Head of caudate nucleus (tissue), 42 donors: Measurements from ENCODE around the gene PTPRD.

Experiments used
- DNase-seq, 42 donors: peaks; one replicate each; pipeline versions ENCODE4 v3.0.0 to v3.0.0-alpha.2; 2020 to 2021; ENCODE audit warnings: mixed read lengths in 7 of 42
- intact Hi-C: fragments of 100-400 bp; cut with DNase I; formaldehyde crosslinking; loops from one replicate; pipeline ENCODE4 v1.15.0; 2022

PTPRD gene

DNA sequence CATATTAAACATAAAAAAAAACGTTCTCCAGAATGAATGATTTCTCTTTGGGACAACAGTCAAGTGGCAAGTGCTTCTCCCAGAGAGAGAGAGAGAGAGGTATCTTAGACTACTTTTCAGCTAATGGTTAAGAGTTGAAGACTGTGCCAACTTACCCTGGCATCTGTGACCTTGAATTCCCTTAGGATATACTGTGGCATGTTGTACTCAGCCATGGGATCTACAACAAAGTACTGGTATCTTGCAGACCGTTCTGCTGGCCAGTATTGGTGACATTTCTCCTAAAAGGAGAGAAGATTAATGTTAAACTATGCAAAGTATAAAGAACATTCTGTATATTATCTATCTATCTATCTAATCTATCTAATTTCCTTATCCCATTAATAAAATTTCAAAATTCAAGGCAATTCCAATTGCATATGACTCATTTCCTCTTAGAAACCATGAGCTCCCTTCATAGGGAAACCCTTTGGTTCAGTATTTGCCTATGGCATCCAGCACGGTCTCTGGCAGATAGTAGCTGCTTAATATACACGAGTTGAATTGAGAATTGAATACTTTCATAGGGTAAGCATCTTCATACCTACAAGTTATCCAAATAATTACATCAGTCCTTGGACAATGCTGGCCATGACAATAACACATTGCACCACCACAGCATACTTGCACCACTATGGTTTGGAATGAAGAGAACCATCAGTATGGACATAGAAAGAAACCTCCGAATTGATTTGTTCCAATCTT, 2273.9 kb downstream of the PTPRD start:
- intact Hi-C loops, result no loop called here
- DNase-seq, result no peak

DNA sequence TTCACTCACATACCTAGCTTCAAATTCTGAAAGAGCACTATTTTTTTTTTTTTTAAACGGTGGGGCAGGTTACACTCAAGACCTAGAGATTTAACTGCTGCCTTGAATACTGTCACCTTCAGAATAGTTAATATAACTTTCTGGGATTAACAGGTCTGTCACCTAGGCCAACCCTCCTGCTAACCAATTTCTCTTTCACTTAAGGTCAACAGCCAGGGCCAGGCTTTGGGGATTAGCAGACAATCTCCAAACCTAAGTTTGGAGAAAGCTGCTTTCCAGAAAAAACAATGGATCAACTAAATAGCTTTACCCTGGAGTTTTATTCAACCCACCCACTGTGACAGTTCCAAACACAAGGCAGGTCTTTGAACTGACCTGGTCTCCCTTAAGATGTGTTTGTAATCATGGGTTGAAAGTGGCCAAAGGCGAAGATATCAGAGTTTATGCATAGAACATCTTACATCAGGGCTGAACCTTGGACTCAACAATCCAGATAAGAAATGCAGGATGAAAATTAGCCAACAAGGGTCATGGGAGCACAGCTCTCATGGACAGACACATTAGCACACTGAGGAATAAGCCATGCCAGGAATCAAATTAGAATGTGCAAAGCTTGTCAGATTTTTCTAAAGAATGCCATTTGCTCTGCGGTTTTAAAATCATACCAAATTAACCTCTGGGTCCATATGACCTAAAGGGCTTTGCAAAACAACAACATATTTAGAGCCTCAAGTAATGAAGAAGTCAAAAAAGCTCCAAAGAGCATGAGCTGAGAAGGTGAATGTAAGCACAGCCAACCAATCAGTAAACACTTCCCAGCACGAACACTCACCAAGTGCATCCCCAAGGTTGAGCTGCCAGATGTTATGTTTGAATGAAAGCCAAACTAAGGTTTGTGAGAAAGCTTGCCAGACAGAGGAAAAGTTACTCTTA, 2274.7 kb downstream of the PTPRD start:
- DNase-seq, result no peak
- intact Hi-C loops, result no loop called here

DNA sequence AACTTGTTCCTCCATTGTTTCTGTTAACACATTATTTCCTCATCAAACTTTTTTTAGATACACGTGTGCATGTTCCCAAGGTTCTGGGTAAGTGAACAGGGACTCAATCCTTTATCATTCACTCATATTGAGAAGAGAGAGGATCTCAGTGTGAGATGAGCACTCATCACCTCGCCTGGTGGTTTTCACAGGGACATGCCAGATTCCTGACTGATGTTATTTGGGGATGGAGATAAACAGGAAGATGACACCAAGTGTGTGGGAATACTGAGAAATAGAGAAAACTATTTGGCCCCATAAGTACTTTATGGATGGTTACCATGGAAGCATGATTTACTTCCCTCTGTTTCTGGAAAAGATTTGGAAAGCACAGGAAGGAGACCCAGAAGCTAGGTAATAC, 2279.9 kb downstream of the PTPRD start:
- DNase-seq, result no peak
- intact Hi-C loops, result no loop called here

DNA sequence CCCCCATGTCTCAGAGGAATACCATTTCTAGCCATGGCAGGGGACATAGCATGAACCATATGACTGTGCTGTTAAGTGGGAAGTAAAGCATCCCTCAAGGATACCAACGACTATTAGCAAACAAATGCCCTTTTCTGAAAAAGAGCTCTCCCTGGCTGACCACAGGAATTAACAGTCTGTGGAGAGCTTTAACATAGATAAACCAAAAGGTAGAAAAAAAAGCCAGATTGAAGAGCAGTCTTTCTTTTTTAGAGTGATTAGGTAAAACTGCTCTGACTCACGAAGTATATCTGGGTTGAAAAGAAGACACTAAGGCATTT, 2280.5 kb downstream of the PTPRD start:
- intact Hi-C loops, result no loop called here
- no peak for DNase-seq

DNA sequence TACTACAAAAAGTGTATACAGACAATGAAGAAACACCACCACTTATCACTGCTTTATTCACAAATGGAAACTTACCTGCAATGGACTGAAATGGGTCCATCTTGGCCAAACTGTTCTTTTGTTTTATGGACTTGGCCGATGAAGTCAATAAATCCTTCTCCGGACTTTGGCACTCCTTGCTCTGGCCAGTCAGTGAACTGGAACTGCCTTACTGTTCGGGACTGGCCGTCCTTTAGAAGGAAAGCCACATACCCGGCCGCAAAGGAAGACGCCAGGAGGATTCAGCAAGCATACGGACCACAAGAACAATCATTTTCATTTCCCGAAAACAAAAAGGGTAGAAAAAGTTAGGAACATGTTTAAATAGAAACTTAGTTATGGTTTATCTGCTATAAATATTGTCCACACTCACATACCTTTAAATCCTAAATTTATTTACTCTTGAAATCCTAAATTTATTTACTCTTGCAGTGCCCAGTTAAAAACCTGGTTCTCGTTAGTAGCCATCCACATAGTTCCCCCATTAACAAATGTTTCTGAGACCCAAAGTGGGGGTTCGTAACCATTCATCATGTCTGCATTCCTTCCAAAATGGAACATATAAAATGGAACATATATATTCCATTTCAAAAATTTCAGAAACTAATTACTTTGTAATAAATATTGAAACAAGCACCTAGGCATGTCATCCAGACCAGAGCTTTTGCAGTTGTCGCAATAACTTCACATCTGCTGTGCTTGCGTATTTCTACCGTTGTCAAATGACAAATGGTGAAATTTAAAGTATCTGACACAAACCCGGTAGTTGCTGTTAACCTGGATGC, 2281.1 kb downstream of the PTPRD start:
- no peak for DNase-seq
- intact Hi-C loops, result no loop called here

DNA sequence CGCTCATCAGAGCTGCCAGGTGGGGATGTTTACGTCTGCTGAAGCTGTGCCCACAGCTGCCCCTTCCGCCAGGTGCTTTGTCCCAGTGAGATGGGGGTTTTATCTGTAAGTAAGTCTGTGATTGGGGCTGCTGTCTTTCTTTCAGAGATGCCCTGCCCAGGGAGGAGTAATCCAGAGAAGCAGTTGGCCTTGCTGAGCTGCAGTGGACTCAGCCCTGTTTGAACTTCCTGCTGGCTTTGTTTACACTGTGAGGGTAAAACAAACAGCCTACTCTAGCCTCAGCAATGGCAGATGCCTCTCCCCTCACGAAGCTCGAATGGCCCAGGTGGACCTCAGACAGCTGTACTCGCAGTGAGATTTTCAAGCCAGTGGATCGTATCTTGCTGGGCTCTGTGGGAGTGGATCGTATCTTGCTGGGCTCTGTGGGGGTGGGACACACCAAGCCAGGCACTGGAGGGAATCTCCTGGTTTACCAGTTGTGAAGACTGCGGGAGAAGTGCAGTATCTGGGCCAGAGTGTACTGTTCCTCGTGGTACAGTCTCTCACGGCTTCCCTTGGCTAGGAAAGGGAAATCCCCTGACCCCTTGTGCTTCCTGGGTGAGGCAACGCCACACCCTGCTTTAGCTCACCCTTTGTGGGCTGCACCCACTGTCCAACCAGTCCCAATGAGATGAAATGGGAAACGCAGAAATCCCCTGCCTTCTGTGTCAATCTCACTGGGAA, 2283.1 kb downstream of the PTPRD start:
- DNase-seq, result no peak
- intact Hi-C loops, result no loop called here

DNA sequence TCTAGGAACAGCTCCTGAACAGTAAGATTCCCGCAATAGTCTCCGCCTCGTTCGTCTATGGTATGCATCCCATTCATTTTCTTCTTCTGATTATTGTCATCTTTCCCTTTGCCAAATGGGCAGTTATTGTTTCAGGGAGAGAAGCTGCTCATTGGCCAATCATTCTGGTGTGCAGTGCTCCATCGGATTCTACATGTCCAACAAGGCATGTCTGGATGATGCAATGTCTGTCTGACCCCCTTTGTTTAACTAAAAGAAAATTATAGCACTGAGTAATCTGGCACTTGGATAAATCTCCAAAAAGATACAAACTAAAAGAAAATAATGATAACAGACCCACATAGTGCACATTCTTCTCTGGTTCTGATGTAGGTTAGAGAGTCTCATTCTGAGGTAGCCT, 2297.6 kb downstream of the PTPRD start:
- intact Hi-C loops, result no loop called here
- no peak for DNase-seq

DNA sequence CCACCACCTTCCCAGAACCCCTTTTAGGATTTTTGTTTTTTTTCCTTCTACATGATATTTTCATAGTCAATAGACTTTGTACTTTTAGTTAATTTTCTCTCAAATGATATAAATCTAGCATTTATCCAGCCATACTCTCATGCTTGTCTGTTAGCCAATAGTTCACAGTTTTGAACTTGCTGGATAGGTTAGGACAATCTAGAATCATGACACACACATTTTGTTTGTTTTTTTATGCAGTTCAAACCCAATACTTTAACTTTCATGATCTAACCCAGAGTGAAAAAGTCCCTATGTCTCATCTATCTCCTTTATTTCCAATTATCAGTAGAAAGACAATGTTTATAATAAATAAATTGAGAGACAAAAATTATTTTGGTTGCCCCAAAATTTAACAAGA, 2303.5 kb downstream of the PTPRD start:
- DNase-seq, result no peak
- intact Hi-C loops, result no loop called here

DNA sequence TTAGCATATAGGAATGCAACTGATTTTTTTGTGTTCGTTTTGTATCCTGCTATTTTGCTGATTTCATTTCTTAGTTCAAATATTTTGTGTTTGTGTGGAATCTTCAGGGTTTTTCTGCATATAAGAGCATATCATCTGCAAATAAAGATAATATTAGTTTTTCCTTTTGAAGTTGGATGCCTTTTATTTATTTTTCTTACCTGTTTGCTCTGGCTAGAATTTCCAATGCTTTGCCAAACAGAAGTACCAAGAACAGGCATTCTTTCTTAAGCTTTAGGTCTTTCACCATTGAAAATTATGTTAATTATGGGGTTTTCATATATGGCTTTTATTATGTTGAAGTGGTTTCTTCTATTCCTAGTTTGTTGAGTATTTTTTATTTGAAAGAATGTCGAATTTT, 2308.1 kb downstream of the PTPRD start:
- intact Hi-C loops, result no loop called here
- DNase-seq, result no peak

DNA sequence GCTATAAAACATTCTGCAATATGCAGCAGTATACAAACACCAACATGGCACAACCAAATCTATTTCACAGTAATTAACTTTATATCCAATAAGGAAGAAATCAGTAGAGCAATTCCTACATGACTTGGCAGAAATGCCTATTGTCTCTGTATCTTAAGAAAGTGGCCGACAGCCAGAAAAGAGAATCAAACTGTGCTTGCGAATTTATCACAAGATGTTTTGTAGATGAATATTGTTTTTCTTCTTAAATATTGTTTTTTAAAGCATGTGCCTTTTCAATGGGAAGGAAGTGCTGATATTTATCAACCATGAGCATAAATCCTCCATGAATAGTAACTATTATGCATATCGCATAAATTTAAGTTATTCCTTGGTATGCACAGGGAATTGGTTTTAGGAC, 2311.5 kb downstream of the PTPRD start:
- no peak for DNase-seq
- intact Hi-C loops, result no loop called here

DNA sequence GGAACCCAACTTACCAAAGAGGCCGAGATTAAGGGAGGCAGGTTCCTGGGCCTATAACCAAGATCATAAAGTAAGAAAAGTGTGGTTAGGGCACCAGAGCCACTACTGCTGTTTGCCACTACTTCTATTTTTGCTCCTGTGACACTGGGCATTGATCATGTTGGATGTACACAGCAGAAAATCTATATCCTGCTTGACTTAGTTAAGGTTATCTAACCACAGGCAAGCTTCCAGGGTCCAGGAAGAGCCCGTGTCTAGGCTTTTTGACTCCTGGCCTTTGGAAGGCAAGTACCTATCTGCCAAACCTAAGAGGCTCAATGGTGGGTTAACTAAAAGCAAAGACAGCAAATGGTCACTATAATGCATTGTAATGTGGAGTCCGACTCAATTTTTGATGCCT, 2315.8 kb downstream of the PTPRD start:
- intact Hi-C loops, result no loop called here
- no peak for DNase-seq

DNA sequence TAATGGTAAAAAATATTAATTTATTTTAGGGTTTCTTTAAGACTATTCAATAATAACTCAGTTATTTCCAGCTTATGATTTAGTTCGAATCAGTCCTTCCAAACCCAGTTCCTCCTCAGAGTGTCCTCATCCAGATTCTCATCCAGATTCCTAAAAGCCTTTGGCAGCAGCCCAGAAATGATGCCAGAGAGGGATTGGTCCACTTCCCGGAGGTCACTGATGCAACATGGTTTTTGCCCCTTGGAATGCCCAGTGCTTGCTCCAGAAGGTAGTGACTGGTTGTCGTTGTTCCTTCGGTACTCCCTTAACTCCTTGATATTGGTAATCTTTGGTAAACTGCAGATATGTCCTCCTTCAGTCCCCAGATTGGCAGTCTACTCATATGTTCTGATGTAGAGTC, 2320.1 kb downstream of the PTPRD start:
- intact Hi-C loops, result no loop called here
- DNase-seq, result no peak

DNA sequence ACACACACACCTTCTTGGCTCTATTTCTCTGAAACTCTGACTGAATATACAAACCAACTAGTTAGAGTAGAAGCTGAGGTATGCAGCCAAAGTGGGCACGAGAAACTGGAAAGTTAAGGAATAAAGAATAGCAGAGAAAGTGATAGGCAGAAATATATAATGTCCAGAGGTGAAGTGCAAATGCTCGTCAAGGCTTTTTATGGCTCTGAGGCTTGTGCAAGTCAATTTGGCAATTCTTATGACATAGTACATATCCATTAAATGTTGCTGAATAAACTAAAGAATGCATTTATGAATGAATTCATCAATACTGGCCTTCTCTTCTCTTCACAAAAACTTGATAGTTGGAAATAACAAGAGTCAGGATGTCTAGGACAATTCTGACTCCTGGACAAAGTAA, 2323.1 kb downstream of the PTPRD start:
- intact Hi-C loops, result no loop called here
- DNase-seq, result no peak

DNA sequence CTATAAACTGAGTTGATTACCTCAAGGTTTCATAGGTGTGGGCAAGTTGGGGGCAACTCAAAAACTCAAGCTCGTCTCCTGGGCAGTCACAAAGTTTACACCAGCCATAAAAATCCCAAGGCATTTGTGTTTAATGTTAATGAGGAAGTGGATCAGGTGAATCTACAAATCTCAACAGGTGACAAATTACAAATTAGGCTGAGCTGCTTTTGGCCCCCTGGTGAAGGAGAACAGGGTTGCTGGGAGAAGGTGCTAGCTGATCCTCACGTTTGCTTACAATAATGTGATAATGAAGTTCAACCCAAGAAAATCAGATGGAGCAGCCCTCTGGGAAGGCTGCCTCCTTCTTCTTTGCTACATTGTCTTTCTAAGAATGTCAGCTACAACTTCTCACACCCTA, 2324.8 kb downstream of the PTPRD start:
- intact Hi-C loops, result no loop called here
- DNase-seq, result no peak

DNA sequence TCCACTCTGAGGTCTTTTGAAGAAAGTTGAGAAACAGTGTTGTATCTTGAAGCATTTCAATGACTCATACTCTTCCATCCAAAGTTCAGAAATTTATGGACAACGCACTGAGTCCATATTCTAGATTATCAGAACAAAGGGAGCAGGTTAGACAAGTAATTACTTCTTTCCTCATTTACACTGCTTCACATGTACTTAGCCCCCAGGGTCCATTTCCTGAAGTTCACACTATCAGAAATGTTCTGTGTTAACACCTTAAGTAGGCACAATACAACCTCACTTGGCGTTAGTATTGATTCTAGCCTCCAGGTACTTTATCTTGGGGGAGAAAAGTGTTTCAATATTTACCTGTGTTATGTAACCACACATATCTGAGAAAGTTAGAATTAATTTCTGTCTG, 2325.3 kb downstream of the PTPRD start:
- no peak for DNase-seq
- intact Hi-C loops, result no loop called here

DNA sequence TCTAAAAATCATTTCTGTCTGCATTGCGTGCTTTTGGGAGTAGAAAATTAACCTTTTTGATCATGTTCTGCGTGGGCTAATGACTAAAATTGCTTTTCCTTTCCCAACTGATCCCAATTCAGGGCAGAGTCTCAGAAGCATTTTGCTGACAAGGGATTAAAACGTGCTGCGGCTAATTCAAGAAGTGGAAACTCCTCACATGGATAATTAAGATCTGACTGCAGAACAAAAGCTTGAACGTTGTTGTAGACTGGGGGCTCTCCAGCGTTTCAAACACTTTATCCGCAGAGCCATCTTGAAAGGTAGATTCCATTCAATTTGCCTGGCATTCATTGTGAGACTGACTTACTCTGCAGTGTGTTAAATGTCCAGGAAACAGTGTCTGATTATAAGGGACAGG, 2327.9 kb downstream of the PTPRD start:
- intact Hi-C loops, result no loop called here
- no peak for DNase-seq

DNA sequence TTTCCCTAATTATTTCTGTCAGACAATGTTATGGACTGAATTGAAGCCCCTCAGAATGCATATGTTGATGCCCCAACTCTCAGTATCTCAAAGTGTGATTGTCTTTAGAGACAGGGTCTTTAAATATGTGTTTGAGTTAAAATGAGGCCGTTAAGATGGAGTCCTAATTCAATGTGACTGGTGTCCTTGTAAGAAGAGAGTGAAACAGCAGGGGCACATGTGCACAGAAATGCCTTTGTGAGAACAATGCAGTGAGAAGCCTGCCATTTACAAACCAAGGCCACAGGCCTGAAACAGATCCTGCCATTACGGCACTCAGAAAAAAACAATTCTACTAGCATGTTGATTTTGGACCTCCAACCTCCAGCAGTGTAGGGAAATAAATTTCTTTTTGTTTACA, 2330.3 kb downstream of the PTPRD start:
- intact Hi-C loops, result no loop called here
- no peak for DNase-seq

DNA sequence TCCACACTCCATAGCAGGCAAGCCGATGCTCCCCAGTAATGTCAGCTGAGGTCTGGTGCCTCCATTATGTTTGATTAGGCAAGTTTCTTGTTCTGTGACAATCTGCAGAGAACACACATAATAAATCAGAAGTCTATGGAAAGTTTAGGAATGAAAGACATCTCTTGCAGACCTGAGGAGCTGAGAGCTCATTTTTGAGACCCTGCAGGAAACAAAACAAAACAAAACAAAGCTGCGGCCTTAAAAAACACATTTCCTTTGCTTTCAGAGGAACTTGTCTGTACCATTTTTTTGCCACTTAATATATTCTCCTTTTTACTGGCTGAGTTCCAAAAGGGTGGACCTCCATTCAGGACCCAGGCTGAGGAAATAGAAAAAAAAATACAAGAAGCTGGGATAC, 2332.0 kb downstream of the PTPRD start:
- no peak for DNase-seq
- intact Hi-C loops, result no loop called here

DNA sequence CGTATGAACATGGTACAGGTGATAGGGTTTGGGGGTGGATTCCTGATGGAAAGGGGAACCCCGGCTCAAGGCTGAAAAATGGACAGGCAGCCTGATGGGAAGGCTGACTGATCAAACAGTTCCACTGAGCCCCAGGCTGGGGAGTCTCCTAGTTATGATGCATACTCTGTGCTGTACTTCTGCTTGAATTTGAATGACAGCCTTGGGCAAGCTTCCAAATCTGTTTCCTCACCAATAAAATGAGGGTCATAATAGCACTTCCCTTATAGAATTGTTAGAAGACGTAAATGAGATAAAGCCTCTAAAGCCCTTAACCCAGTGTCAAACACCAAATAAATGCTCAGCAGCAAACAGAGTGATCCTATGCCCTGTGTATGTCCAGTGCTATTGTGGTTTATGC, 2334.8 kb downstream of the PTPRD start:
- intact Hi-C loops, result no loop called here
- no peak for DNase-seq
